AG10803 (cell line): Measurements from ENCODE around the gene ZBTB20.

Experiments used
- DNase-seq: peaks from one replicate; pipeline ENCODE4 v3.0.0; 2010; ENCODE audit warnings: low read depth
- H3K4me3 ChIP-seq: 2 replicates; pipeline ENCODE4 v1.5.1; 2011; ENCODE audit warnings: mild to moderate bottlenecking, low read length, control low read depth
- CTCF ChIP-seq: conservative IDR thresholded peaks from 2 replicates; pipeline ENCODE4 v1.5.1; 2011; ENCODE audit warnings: mild to moderate bottlenecking, low read length, control low read depth, inconsistent platforms

Gene ZBTB20

GRCh38 chr3:114466816-114467215 is 680.3 kb downstream of the ZBTB20 start:
- no peak for TF ChIP-seq CTCF
- no peak for DNase-seq
- no peak overlapping the region for H3K4me3 ChIP-seq

DNA sequence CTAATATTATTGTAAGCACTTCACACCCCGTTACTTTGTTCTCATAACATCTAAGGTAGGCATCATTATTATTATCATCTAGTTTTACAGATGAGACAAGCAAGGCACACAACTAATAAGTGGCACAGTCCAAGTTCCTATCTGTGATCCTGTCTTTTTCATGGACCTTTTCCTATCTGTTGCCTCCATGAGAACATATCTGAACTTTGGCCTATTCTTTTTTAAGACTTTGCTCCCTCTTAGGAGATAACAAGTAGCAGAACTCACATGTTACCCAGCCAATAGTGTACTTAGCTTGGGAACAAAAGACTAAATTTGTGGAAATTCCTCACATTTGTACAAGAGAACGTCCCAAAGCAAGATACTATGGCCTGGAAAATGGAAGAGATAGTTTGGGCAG is 680.8 kb downstream of the ZBTB20 start:
- DNase-seq, result no peak
- no peak for TF ChIP-seq CTCF

GRCh38 chr3:114464548-114464947 is 682.5 kb downstream of the ZBTB20 start:
- no peak overlapping the region for H3K4me3 ChIP-seq
- TF ChIP-seq CTCF, result no peak
- no peak for DNase-seq

More for the DNA sequence above, 680.8 kb downstream of the ZBTB20 start:
- H3K4me3 ChIP-seq, result no peak overlapping the region

- no peak for DNase-seq
- no peak for TF ChIP-seq CTCF
- H3K4me3 ChIP-seq, result no peak overlapping the region
Observed at GRCh38 chr3:114462750-114463149, 684.3 kb downstream of the ZBTB20 start.

DNA sequence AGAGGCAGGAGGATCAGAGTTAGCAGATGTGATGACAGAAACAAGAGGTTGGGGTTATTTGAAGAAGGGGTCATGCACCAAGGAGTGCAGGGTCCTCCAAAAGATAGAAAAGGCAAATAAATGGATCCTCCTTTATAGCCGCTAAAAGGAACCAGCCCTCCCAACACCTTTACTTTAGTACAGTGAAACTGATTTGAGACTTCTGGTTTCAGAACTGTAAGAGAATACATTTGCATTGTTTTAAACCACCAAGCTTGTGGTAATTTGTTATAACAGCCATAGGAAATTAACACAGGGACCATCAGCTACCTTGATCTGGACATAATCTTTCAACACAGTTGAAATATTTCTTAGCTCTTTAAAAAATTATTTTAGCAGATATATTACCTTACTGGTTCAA is 686.6 kb downstream of the ZBTB20 start:
- no peak overlapping the region for H3K4me3 ChIP-seq
- DNase-seq, result no peak
- TF ChIP-seq CTCF, result no peak

GRCh38 chr3:114456742-114457141 is 690.3 kb downstream of the ZBTB20 start:
- no peak overlapping the region for H3K4me3 ChIP-seq
- no peak for DNase-seq
- no peak for TF ChIP-seq CTCF

DNA sequence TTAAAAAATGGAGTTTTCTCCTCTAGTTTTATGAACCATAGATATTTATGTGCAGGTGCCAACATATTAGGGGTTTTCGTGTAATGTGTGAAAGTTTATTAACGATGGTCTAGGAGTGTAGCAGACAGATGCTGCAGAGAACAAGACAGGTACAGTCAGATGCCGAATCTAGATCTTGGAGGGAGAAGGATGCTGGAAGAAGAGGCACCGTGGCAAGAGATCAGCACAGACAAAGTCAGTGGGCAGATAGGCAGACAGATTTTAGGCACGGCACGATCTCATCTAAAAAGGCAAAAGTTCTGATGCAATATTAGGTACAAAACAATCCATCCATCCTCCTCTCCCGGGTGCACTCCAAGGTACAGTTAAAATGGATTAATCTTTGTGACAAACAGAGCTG is 691.7 kb downstream of the ZBTB20 start:
- no peak for DNase-seq
- H3K4me3 ChIP-seq, result peak overlapping the region; percentile 56
- no peak for TF ChIP-seq CTCF
